Liver (tissue), 3 donors: ENCODE measurements around the gene GRAMD2B.

Source experiments
- CTCF ChIP-seq: fragments of 150-350 bp; IDR thresholded peaks from 2 replicates; pipeline ENCODE4 v1.5.1; 2017; ENCODE audit warnings: improper control_type of control experiment, low read depth, low read length; ENCODE audit not compliant: missing input control
- FOXA1 ChIP-seq: IDR thresholded peaks from 2 replicates; pipeline ENCODE4 v1.6.1; 2016; ENCODE audit warnings: antibody characterized with exemption
- GABPA ChIP-seq, 2 donors: IDR thresholded peaks in 1 of 2; conservative IDR thresholded peaks in 1 of 2; 2 replicates each; pipeline ENCODE4 v1.6.1; 2016; ENCODE audit warnings: antibody characterized with exemption in 2 of 2, mild to moderate bottlenecking in 1 of 2, moderate library complexity in 1 of 2
- HNF4A ChIP-seq, 2 donors: conservative IDR thresholded peaks; 2 replicates each; pipeline ENCODE4 v1.6.1; 2016; ENCODE audit warnings: antibody characterized with exemption in 2 of 2, mild to moderate bottlenecking in 2 of 2
- JUND ChIP-seq, 2 donors: IDR thresholded peaks; 2 replicates each; pipeline ENCODE4 v1.6.1; 2016; ENCODE audit warnings: antibody characterized with exemption in 2 of 2
- MAX ChIP-seq: IDR thresholded peaks from 2 replicates; pipeline ENCODE4 v1.6.1; 2016; ENCODE audit warnings: antibody characterized with exemption
- RAD21 ChIP-seq, 2 donors: IDR thresholded peaks; 2 replicates each; pipeline ENCODE4 v1.6.1; 2016; ENCODE audit warnings: antibody characterized with exemption in 2 of 2, mild to moderate bottlenecking in 2 of 2
- REST ChIP-seq: IDR thresholded peaks from 2 replicates; pipeline ENCODE4 v1.6.1; 2016; ENCODE audit warnings: antibody characterized with exemption, mild to moderate bottlenecking
- SP1 ChIP-seq: IDR thresholded peaks from 2 replicates; pipeline ENCODE4 v1.6.1; 2018; ENCODE audit warnings: antibody characterized with exemption, mild to moderate bottlenecking
- TAF1 ChIP-seq: conservative IDR thresholded peaks from 2 replicates; pipeline ENCODE4 v1.6.1; 2016; ENCODE audit warnings: antibody characterized with exemption, mild to moderate bottlenecking
- YY1 ChIP-seq: IDR thresholded peaks from 2 replicates; pipeline ENCODE4 v1.6.1; 2016; ENCODE audit warnings: antibody characterized with exemption, mild to moderate bottlenecking
- ZBTB33 ChIP-seq: IDR thresholded peaks from 2 replicates; pipeline ENCODE4 v1.6.1; 2016; ENCODE audit warnings: antibody characterized with exemption
- donor health status: healthy.
- donor health status: healthy.

- TF ChIP-seq SP1 = no peak
- TF ChIP-seq CTCF = no peak
- no peak for TF ChIP-seq GABPA (IDR thresholded peaks at IDR 0.05 in 1 of 2, conservative IDR thresholded peaks at IDR 0.05 in 1 of 2)
- TF ChIP-seq YY1 = no peak
- no peak for TF ChIP-seq MAX
- no peak for TF ChIP-seq HNF4A (conservative IDR thresholded peaks at IDR 0.05)
- TF ChIP-seq REST = no peak
- no peak for TF ChIP-seq TAF1
- no peak for TF ChIP-seq ZBTB33
- no peak for TF ChIP-seq FOXA1
- no peak for TF ChIP-seq JUND (IDR thresholded peaks at IDR 0.05)
- no peak for TF ChIP-seq RAD21 (IDR thresholded peaks at IDR 0.05)
Observed at GRCh38 chr5:126390051-126390450, 33.2 kb upstream of the GRAMD2B start.
